ENCODE measurements around the gene MFF.

MFF gene

GRCh38 chr2:227295806-227296205 is 29.2 kb upstream of the MFF start:
- no peak for DNase-seq (ENCODE audit: low read depth)
- no peak overlapping the region for H3K4me3 ChIP-seq (ENCODE audit: control insufficient read depth, low read depth, low read length)
- TF ChIP-seq CTCF (IDR thresholded peaks at IDR 0.05; ENCODE audit: control insufficient read depth, insufficient read depth, low read depth, low read length, missing control alignments): no peak

GRCh38 chr2:227296671-227297405 is 28.2 kb upstream of the MFF start:
- no peak for DNase-seq (ENCODE audit: low read depth)
- H3K4me3 ChIP-seq (ENCODE audit: control insufficient read depth, low read depth, low read length): no peak overlapping the region
- no peak for TF ChIP-seq CTCF (IDR thresholded peaks at IDR 0.05; ENCODE audit: control insufficient read depth, insufficient read depth, low read depth, low read length, missing control alignments)

GRCh38 chr2:227301523-227301922 is 23.5 kb upstream of the MFF start:
- H3K4me3 ChIP-seq (ENCODE audit: control insufficient read depth, low read depth, low read length): no peak overlapping the region
- no peak for TF ChIP-seq CTCF (IDR thresholded peaks at IDR 0.05; ENCODE audit: control insufficient read depth, insufficient read depth, low read depth, low read length, missing control alignments)
- DNase-seq (ENCODE audit: low read depth): no peak

- no peak for TF ChIP-seq CTCF (IDR thresholded peaks at IDR 0.05; ENCODE audit: control insufficient read depth, insufficient read depth, low read depth, low read length, missing control alignments)
- no peak for DNase-seq (ENCODE audit: low read depth)
Measured at GRCh38 chr2:227308784-227309183, 16.3 kb upstream of the MFF start.

GRCh38 chr2:227310756-227311110 is 14.3 kb upstream of the MFF start:
- DNase-seq (ENCODE audit: low read depth): no peak
- TF ChIP-seq CTCF (IDR thresholded peaks at IDR 0.05; ENCODE audit: control insufficient read depth, insufficient read depth, low read depth, low read length, missing control alignments): no peak

More at GRCh38 chr2:227308784-227309183, 16.3 kb upstream of the MFF start:
- no peak overlapping the region for H3K4me3 ChIP-seq (ENCODE audit: control insufficient read depth, low read depth, low read length)

GRCh38 chr2:227311861-227312506 is 13.1 kb upstream of the MFF start:
- no peak for DNase-seq (ENCODE audit: low read depth)
- H3K4me3 ChIP-seq (ENCODE audit: control insufficient read depth, low read depth, low read length): no peak overlapping the region
- TF ChIP-seq CTCF (IDR thresholded peaks at IDR 0.05; ENCODE audit: control insufficient read depth, insufficient read depth, low read depth, low read length, missing control alignments): no peak

More at GRCh38 chr2:227310756-227311110, 14.3 kb upstream of the MFF start:
- no peak overlapping the region for H3K4me3 ChIP-seq (ENCODE audit: control insufficient read depth, low read depth, low read length)
